SK-N-SH (cell line): ENCODE results near the gene ABAT. TPM values are rescaled to one million over a fixed set of nuclear protein-coding genes. Genes with fewer than 3 reads are reported as not detected.

Source experiments
- CTCF ChIA-PET: fragments of 300-600, 350-600 bp; formaldehyde crosslinking; extraction: SDS; loops from one replicate; lab custom pipeline; 2021; lab: Yijun Ruan, JAX
- POLR2A ChIA-PET: fragments of 350-600 bp; sonication (Branson Sonifier 250); formaldehyde crosslinking; extraction: SDS; loops from one replicate; lab custom pipeline; 2020; ENCODE audit warnings: antibody characterized with exemption, inconsistent platforms; lab: Yijun Ruan, JAX
- DNase-seq: peaks from one replicate; pipeline ENCODE4 v3.0.0; 2012
- H2AFZ ChIP-seq: fragments of 200-600 bp; sonication (generic); 2 replicates; pipeline ENCODE4 v1.8.1; 2016; ENCODE audit warnings: antibody characterized with exemption, mild to moderate bottlenecking, low read depth
- H3F3A ChIP-seq: fragments of 200-600 bp; sonication (generic); replicated peaks from 2 replicates; pipeline ENCODE3; 2016; ENCODE audit warnings: antibody characterized with exemption, mild to moderate bottlenecking; ENCODE audit not compliant: insufficient read depth
- H3K27ac ChIP-seq, 2 experiments: fragments of 200-500 bp in 1 of 2; fragments of 200-600 bp in 1 of 2; sonication (Bioruptor generic) in 1 of 2; sonication (generic), shearing (Covaris generic) in 1 of 2; 2 replicates each; pipeline versions ENCODE4 v1.5.1 to v1.6.1; 2014 to 2016; ENCODE audit warnings: low read depth in 2 of 2, inconsistent platforms in 1 of 2, low read length in 1 of 2, mild to moderate bottlenecking in 1 of 2, mixed read lengths in 1 of 2
- H3K27me3 ChIP-seq: fragments of 200-600 bp; sonication (generic), shearing (Covaris generic); 2 replicates; pipeline ENCODE4 v1.6.1; 2016; ENCODE audit warnings: mixed run types; ENCODE audit not compliant: insufficient read depth
- H3K36me3 ChIP-seq, 2 experiments: fragments of 200-500 bp in 1 of 2; fragments of 200-600 bp in 1 of 2; sonication (Bioruptor generic) in 1 of 2; sonication (generic) in 1 of 2; replicated peaks in 1 of 2; 2 replicates each; pipeline versions ENCODE3 to v1.5.1; 2014 to 2016; ENCODE audit warnings: low read length in 1 of 2, mild to moderate bottlenecking in 1 of 2; ENCODE audit not compliant: insufficient read depth in 2 of 2, control insufficient read depth in 1 of 2
- H3K4me1 ChIP-seq, 2 experiments: fragments of 200-500 bp in 1 of 2; fragments of 200-600 bp in 1 of 2; sonication (Bioruptor generic) in 1 of 2; sonication (generic), shearing (Covaris generic) in 1 of 2; 2 replicates each; pipeline versions ENCODE4 v1.5.1 to v1.6.1; 2014 to 2016; ENCODE audit warnings: low read depth in 1 of 2, low read length in 1 of 2, mixed run types in 1 of 2; ENCODE audit not compliant: insufficient read depth in 2 of 2, control insufficient read depth in 1 of 2
- H3K4me2 ChIP-seq: fragments of 200-600 bp; sonication (generic), shearing (Covaris generic); 2 replicates; pipeline ENCODE4 v1.6.1; 2017; ENCODE audit warnings: mixed run types
- H3K4me3 ChIP-seq, 2 experiments: fragments of 200-500 bp in 1 of 2; fragments of 200-600 bp in 1 of 2; sonication (Bioruptor generic) in 1 of 2; sonication (generic), shearing (Covaris generic) in 1 of 2; 2 replicates each; pipeline versions ENCODE4 v1.5.1 to v1.8.1; 2014 to 2016; ENCODE audit warnings: low read depth in 2 of 2, inconsistent platforms in 1 of 2, low read length in 1 of 2, mild to moderate bottlenecking in 1 of 2, mixed read lengths in 1 of 2, moderate library complexity in 1 of 2
- H3K79me2 ChIP-seq: fragments of 200-600 bp; sonication (generic); 2 replicates; pipeline ENCODE4 v1.8.1; 2017; ENCODE audit warnings: mild to moderate bottlenecking; ENCODE audit not compliant: insufficient read depth
- H3K9ac ChIP-seq: fragments of 200-600 bp; sonication (generic); 2 replicates; pipeline ENCODE4 v1.6.1; 2017; ENCODE audit warnings: mixed run types
- H3K9me2 ChIP-seq: fragments of 200-600 bp; sonication (generic); 2 replicates; pipeline ENCODE4 v1.6.1; 2017; ENCODE audit warnings: mixed run types
- H3K9me3 ChIP-seq: fragments of 200-600 bp; sonication (generic); 2 replicates; pipeline ENCODE4 v1.6.1; 2017; ENCODE audit warnings: mixed run types, mild to moderate bottlenecking, moderate library complexity
- H4K20me1 ChIP-seq: fragments of 200-600 bp; sonication (generic); 2 replicates; pipeline ENCODE4 v1.6.1; 2017; ENCODE audit warnings: mild to moderate bottlenecking, mixed run types; ENCODE audit not compliant: insufficient read depth
- CHD2 ChIP-seq: fragments of 150-350 bp; IDR thresholded peaks from 2 replicates; pipeline ENCODE4 v1.6.1; 2018; ENCODE audit warnings: low read length; ENCODE audit not compliant: partially characterized antibody
- ELF1 ChIP-seq: IDR thresholded peaks from 2 replicates; pipeline ENCODE4 v1.4.0; 2012
- EP300 ChIP-seq, 2 experiments: IDR thresholded peaks; 2 replicates each; pipeline versions ENCODE4 v1.4.0 to v1.6.1; 2012; ENCODE audit warnings: borderline replicate concordance in 1 of 2, low read depth in 1 of 2, low read length in 1 of 2
- FOSL2 ChIP-seq: IDR thresholded peaks from 2 replicates; pipeline ENCODE4 v1.4.0; 2012; ENCODE audit warnings: low read depth, mild to moderate bottlenecking, moderate library complexity, borderline replicate concordance
- FOXM1 ChIP-seq: IDR thresholded peaks from 2 replicates; pipeline ENCODE4 v1.4.0; 2012; ENCODE audit warnings: low read depth, mild to moderate bottlenecking
- GATA2 ChIP-seq: sonication (generic); formaldehyde crosslinking; IDR thresholded peaks from 2 replicates; pipeline ENCODE4 v1.5.0; 2020; ENCODE audit warnings: mild to moderate bottlenecking, missing genetic modification reagents
- MEF2A ChIP-seq: IDR thresholded peaks from 2 replicates; pipeline ENCODE4 v1.4.0; 2012; ENCODE audit warnings: low read depth, borderline replicate concordance
- MXI1 ChIP-seq: IDR thresholded peaks from 2 replicates; pipeline ENCODE4 v1.6.1; 2012; ENCODE audit warnings: mild to moderate bottlenecking, low read depth, low read length, improper control_type of control experiment
- NRF1 ChIP-seq: IDR thresholded peaks from 2 replicates; pipeline ENCODE4 v1.6.1; 2012; ENCODE audit warnings: low read depth, mild to moderate bottlenecking, low read length
- POLR2AphosphoS5 ChIP-seq: IDR thresholded peaks from 2 replicates; pipeline ENCODE4 v1.6.1; 2012; ENCODE audit warnings: low read depth, low read length
- RCOR1 ChIP-seq: fragments of 150-350 bp; IDR thresholded peaks from 2 replicates; pipeline ENCODE4 v1.6.1; 2017; ENCODE audit warnings: antibody characterized with exemption, low read length
- RXRA ChIP-seq: IDR thresholded peaks from 2 replicates; pipeline ENCODE4 v1.4.0; 2012; ENCODE audit warnings: low read depth, mild to moderate bottlenecking, borderline replicate concordance
- SIN3A ChIP-seq: IDR thresholded peaks from 2 replicates; pipeline ENCODE4 v1.6.1; 2012; ENCODE audit warnings: low read depth, mild to moderate bottlenecking, low read length, moderate library complexity, borderline replicate concordance
- SMC3 ChIP-seq: IDR thresholded peaks from 2 replicates; pipeline ENCODE4 v1.6.1; 2012; ENCODE audit warnings: low read depth, low read length, improper control_type of control experiment
- TCF12 ChIP-seq: IDR thresholded peaks from 2 replicates; pipeline ENCODE4 v1.4.0; 2012
- ZBTB33 ChIP-seq: IDR thresholded peaks from 2 replicates; pipeline ENCODE4 v1.4.0; 2012; ENCODE audit warnings: low read depth, borderline replicate concordance
- WGBS: methylation state at CpG from one replicate; pipeline ENCODE4 v1.1.6; 2017; ENCODE audit warnings: low lambda C conversion rate; 5-methylcytosine and 5-hydroxymethylcytosine counted together
- polyA plus RNA-seq, 3 experiments: library from polyadenylated mRNA; depleted of rRNA; stranded (reverse); fragments of >200 nt; gene quantifications; 2 replicates each; pipeline ENCODE4 v1.2.3, GENCODE V29; 2012
- TF ChIP-seq, protein P1 (sequence below): IDR thresholded peaks from 2 replicates; pipeline ENCODE4 v1.6.1; 2012; ENCODE audit warnings: mild to moderate bottlenecking, low read depth, low read length, moderate library complexity
- TF ChIP-seq, protein P2 (sequence below): fragments of 200-600 bp; sonication (generic); IDR thresholded peaks from 2 replicates; pipeline ENCODE4 v1.6.1; 2017; ENCODE audit warnings: antibody characterized with exemption, mild to moderate bottlenecking, moderate library complexity
- TF ChIP-seq, protein P3 (sequence below): fragments of 150-350 bp; IDR thresholded peaks from 2 replicates; pipeline ENCODE4 v1.6.1; 2016; ENCODE audit warnings: mild to moderate bottlenecking, low read depth, low read length

The ABAT gene
- polyA plus RNA-seq, 1 of the 3 experiments (the other 2 are of a cell fraction), result 4.7 TPM

DNA sequence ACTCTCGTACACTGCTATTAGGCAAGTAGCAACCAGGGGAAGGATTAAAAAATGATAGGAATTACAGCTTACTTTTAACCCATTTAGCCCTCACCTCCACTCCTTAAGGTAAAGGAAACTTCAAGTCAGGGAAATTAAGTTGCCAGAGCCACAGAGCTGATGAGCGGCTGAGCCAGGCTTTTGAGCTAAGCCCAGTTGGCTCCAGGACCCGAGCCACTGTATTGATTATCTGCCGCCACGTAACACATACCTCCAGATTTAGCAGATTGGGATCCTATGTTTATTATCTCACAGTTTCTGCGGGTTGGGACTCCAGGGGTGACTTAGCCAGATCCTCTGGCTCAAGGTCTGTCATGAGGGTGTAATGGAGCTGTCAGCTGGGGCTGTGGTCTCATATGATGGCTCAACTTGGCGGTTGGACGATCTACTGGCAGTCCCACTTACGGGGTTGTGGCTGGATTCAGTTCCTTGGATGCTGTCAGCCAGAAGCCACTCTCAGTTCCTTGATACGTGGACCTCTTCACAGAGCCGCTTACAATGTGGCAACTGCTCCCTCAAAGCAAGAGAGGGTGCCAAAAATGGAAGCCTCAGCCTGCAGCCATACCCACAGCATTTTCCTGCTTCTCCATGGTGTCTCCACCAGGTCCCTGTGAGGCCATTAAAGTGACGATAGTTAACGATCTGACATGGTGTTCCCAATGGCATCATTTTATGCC, 65.7 kb downstream of the ABAT start:
- Histone ChIP-seq H3K27ac (no peak overlapping the region), H2AFZ (no peak overlapping the region), H3K4me2 (no peak overlapping the region), H3K79me2 (no peaks in the 10 kb centered on the region), H3K9ac (no peak overlapping the region), H3K27me3 (no peaks in the 10 kb centered on the region), H4K20me1 (no peaks in the 10 kb centered on the region), H3K4me1 (no peaks in the 10 kb centered on the region), H3K36me3 (no peaks in the 10 kb centered on the region), H3K9me3 (no peaks in the 10 kb centered on the region), H3F3A (no peaks in the 10 kb centered on the region), H3K9me2 (no peaks in the 10 kb centered on the region), H3K4me3 (no peak overlapping the region)
- TF ChIP-seq MEF2A (no peak), SIN3A (no peak), EP300 (IDR thresholded peaks at IDR 0.05; ENCODE audit: borderline replicate concordance in 1 of 2, low read depth in 1 of 2, low read length in 1 of 2) (no peak), TCF12 (no peak), RCOR1 (no peak), ELF1 (no peak), FOSL2 (no peak)
- no peak for DNase-seq
- ChIA-PET POLR2A (no interaction called here), CTCF (interaction anchor here (0.9 to 1.0 kb wide), 2 partner anchors 12 to 53 kb away, joined by 3 to 4 read pairs; no protein-coding TSS in a partner anchor)
- WGBS, result 68% methylated on average over 12 of the region's 13 CpGs

GRCh38 chr16:8740775-8741355, 66.4 kb downstream of the ABAT start:
- DNase-seq, result no peak
- CTCF ChIA-PET, result no interaction called here
- TF ChIP-seq MXI1 (no peak), ZBTB33 (no peak), FOXM1 (no peak), NRF1 (no peak), GATA2 (CRISPR knock-in tag) (no peak), FOSL2 (no peak), POLR2AphosphoS5 (no peak), RXRA (no peak), SMC3 (no peak), CHD2 (no peak), ELF1 (no peak)
- TF ChIP-seq, protein P1, sequence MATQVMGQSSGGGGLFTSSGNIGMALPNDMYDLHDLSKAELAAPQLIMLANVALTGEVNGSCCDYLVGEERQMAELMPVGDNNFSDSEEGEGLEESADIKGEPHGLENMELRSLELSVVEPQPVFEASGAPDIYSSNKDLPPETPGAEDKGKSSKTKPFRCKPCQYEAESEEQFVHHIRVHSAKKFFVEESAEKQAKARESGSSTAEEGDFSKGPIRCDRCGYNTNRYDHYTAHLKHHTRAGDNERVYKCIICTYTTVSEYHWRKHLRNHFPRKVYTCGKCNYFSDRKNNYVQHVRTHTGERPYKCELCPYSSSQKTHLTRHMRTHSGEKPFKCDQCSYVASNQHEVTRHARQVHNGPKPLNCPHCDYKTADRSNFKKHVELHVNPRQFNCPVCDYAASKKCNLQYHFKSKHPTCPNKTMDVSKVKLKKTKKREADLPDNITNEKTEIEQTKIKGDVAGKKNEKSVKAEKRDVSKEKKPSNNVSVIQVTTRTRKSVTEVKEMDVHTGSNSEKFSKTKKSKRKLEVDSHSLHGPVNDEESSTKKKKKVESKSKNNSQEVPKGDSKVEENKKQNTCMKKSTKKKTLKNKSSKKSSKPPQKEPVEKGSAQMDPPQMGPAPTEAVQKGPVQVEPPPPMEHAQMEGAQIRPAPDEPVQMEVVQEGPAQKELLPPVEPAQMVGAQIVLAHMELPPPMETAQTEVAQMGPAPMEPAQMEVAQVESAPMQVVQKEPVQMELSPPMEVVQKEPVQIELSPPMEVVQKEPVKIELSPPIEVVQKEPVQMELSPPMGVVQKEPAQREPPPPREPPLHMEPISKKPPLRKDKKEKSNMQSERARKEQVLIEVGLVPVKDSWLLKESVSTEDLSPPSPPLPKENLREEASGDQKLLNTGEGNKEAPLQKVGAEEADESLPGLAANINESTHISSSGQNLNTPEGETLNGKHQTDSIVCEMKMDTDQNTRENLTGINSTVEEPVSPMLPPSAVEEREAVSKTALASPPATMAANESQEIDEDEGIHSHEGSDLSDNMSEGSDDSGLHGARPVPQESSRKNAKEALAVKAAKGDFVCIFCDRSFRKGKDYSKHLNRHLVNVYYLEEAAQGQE, result no peak
- TF ChIP-seq, protein P2, sequence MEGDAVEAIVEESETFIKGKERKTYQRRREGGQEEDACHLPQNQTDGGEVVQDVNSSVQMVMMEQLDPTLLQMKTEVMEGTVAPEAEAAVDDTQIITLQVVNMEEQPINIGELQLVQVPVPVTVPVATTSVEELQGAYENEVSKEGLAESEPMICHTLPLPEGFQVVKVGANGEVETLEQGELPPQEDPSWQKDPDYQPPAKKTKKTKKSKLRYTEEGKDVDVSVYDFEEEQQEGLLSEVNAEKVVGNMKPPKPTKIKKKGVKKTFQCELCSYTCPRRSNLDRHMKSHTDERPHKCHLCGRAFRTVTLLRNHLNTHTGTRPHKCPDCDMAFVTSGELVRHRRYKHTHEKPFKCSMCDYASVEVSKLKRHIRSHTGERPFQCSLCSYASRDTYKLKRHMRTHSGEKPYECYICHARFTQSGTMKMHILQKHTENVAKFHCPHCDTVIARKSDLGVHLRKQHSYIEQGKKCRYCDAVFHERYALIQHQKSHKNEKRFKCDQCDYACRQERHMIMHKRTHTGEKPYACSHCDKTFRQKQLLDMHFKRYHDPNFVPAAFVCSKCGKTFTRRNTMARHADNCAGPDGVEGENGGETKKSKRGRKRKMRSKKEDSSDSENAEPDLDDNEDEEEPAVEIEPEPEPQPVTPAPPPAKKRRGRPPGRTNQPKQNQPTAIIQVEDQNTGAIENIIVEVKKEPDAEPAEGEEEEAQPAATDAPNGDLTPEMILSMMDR, result no peak
- TF ChIP-seq, protein P3, sequence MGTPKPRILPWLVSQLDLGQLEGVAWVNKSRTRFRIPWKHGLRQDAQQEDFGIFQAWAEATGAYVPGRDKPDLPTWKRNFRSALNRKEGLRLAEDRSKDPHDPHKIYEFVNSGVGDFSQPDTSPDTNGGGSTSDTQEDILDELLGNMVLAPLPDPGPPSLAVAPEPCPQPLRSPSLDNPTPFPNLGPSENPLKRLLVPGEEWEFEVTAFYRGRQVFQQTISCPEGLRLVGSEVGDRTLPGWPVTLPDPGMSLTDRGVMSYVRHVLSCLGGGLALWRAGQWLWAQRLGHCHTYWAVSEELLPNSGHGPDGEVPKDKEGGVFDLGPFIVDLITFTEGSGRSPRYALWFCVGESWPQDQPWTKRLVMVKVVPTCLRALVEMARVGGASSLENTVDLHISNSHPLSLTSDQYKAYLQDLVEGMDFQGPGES, result no peak

More at GRCh38 chr16:8740775-8741355, 66.4 kb downstream of the ABAT start:
- POLR2A ChIA-PET, result no interaction called here
- WGBS, result 39% methylated on average over 6 of the region's 6 CpGs
- no peak overlapping the region for H3K27ac ChIP-seq
- H3K4me1 ChIP-seq, result no peaks in the 10 kb centered on the region
- H3K79me2 ChIP-seq, result no peaks in the 10 kb centered on the region
- H3K9me3 ChIP-seq, result no peaks in the 10 kb centered on the region
- H3K9ac ChIP-seq, result no peak overlapping the region
- no peaks in the 10 kb centered on the region for H4K20me1 ChIP-seq
- no peak overlapping the region for H3K4me3 ChIP-seq
- no peak overlapping the region for H3K4me2 ChIP-seq
- H3K27me3 ChIP-seq, result no peaks in the 10 kb centered on the region
- no peaks in the 10 kb centered on the region for H3K9me2 ChIP-seq
- H3F3A ChIP-seq, result no peaks in the 10 kb centered on the region
- no peak overlapping the region for H2AFZ ChIP-seq
- no peaks in the 10 kb centered on the region for H3K36me3 ChIP-seq
